HG03565 (cell line): ENCODE results near the gene ASB3.
"Not testable (repeated sequence)": the region's sequence is repeated elsewhere in the genome, so short reads cannot be mapped to it uniquely, and the experiment has no call there.

Source experiments
- ATAC-seq: cut with Tn5 transposase; IDR thresholded peaks from one replicate; pipeline ENCODE4 v1.9.1; 2021; ENCODE audit warnings: mild to moderate bottlenecking, moderate library complexity; ENCODE audit not compliant: unreplicated experiment

ASB3 gene

DNA sequence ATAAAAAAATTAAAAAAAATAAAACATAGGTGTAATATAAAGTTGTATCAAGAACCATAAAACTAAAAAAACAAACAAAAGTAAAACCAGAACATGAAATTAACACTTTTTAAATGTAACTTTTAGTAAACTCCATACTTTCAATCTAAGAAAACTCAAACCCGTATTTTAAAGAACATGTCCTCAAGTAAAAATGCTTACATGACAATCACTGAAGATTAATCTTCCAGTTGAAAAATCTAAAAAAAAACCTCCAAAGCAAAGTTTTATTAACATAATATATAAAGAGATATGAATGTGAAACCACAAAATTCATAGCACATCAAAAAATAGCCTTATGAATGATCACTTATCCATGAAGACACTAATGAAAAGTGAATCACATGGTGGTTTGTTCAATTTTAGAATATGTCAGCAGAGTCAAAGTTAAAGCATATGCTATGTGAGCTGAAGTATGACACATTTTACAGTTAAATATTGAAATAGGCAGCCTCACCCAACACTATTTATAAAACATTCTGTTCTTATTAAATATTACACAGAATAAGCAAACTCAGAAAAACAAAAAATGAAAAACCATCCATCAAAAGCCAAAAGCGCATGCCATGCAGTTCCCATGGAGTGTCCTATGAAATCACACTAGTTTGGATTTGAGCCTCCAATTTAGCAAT is 42.2 kb downstream of the ASB3 start:
- ATAC-seq: no peak

DNA sequence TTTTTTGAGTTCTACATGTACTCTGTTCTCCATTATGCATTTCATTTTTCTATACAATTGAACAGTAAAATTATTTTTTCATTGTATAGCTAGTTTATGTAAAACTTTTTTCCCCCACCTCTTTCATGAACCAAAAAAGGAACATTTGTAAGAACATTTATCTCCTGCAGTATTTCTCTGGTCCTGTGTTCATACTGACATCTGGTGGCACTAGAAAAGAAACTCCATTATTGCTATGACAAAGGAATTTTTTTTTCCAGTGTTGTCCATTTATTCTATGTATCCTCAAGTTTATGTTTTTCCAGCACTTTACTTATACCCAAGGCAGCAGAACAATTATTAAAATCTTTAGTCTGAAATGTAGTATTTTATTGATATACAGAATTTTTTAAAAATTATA is 46.6 kb downstream of the ASB3 start:
- ATAC-seq: no peak

DNA sequence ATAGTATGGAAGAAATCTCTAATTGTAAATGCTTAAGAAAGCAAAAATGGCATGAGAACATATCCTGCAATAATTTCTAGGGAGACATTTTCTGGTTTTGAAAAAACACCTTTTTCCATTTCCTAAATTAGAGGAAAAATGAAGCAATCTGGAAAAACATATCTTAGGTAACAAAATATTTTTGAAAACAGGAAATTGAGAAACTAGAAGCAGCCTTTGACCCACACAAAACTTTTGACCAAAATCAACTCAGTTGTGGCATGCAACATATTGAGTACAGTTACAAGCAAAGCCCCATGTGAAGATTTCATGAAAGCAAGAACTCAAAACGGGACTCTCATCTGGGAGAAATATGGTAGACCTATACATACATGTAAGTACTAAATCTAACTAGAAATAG is 47.7 kb downstream of the ASB3 start:
- no peak for ATAC-seq

DNA sequence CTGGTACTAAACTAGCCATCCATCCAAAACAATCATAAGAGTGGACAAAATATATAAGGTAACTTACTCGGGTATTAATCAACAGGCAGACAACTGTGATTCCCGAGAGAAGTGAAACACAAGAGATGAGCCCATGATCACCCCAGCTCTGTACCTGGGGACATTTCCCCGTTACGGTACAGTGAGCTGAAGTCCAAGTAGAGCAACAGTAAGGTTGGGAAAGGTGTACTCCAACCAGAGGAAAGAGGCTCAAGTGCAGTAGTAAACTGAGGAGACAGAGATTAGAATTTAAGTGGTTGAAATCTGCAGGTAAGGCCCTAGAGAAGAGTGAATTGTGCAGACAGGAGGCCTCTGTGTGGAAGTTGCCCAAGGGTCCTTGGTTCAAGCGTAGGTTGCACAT is 49.7 kb downstream of the ASB3 start:
- ATAC-seq: no peak

DNA sequence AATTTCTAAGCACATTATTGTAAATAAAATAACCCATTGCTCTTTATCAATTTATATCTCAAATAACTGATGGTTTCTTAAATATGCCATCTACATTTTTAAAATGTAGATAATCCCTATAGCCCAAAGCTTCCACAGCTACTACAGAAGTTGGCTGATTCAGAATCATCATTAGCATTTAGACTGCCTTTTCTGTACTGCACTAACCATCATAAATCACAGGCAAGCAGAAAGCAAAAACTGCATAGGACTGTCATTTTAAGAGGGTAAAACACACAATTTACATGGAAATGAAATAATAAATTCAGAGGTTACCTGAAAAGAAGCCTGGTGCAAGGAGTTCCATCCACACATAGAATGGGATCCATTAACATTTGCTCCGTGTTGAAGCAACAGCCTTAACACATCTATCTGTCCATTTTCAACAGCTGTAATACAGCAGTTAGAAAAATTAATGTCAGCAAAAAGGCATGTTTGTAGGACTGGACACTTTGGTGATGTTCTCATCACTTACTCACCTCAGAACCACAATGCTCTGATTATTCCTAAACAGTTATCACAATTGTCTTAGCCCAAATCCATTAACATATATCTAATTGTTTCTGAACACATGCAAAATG is 57.5 kb downstream of the ASB3 start:
- no peak for ATAC-seq

DNA sequence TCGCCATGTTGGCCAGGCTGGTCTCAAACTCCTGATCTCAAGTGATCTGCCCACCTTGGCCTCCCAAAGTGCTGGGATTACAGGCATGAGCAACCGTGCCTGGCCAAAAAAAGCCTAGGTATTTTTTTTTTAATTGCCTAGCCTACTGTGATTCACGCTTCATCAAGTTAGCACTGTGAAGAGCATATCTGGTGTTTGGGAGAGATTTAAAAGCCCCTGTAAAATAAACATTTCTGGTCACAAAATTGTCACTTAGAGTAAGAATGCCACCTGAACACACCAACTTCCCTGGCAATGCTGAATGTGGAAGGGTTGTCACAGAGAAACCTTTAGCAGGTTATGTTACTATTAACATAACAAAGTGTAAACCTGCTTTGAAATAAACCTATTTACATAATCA is 58.8 kb downstream of the ASB3 start:
- no peak for ATAC-seq

DNA sequence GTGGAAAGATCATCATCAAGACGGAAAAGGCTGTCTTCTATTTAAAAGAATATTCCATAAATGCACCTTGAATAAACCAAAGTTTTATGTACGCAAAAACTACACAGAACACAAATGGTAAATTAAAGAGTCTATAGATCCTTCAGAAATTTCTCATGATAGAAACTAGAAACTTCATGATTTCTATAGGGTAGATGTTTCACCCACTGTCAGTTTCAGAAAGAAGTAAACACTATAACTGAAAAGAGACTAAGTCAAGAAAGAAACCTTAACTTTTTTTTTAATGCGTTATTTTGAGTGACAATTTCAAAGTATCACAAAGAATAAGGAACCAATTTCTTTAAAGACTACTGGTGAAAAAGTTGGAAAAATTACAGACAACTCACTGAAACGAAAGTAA is 61.1 kb downstream of the ASB3 start:
- no peak for ATAC-seq

DNA sequence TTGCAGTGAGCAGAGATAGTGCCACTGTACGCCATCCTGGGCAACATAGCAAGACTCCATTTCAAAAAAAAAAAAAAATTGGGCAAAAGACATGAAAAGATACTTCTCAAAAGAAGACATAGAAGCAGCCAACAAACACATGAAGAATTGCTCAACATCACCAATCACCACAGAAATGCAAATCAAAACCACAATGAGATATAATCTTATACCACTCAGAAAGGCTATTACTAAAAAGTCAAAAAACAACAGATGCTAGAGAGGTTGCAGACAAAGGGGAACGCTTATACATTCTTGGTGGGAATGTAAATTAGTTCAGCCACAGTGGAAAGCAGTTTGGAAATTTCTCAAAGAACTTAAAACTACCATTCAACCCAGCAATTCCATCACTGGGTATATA is 62.2 kb downstream of the ASB3 start:
- ATAC-seq: no peak

DNA sequence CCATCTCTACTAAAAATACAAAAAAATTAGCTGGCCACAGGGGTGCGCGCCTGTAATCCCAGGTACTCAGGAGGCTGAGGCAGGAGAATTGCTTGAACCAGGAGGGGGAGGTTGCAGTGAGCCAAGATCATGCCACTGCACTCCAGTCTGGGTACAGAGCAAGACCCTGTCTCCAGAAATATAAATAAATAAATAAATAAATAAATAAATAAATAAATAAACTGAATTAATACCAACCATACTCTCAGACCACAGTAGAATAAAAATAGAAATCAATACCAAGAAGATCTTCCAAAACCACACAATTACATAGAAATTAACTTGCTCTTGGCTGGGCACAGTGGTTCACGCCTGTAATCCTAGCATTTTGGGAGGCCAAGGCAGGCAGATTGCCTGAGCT is 65.8 kb downstream of the ASB3 start:
- not testable (repeated sequence) for ATAC-seq

DNA sequence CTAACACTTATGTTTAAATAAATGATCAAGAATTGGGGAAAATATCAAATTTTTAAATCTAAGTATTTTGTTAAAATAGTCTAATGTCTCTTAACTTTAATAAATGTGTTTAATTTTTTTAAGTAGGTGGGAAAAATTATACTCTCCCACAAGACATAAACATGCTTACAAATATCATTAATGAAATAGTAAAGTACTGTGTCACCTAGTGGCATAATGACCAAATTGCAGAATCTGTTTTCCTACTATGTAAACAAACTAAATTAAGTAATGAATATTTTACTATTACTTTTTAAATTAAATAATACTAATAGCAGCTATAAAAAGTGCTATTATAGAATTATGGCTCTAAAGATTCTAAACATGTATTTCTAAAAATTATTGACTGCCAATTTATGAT is 71.2 kb downstream of the ASB3 start:
- ATAC-seq: no peak

DNA sequence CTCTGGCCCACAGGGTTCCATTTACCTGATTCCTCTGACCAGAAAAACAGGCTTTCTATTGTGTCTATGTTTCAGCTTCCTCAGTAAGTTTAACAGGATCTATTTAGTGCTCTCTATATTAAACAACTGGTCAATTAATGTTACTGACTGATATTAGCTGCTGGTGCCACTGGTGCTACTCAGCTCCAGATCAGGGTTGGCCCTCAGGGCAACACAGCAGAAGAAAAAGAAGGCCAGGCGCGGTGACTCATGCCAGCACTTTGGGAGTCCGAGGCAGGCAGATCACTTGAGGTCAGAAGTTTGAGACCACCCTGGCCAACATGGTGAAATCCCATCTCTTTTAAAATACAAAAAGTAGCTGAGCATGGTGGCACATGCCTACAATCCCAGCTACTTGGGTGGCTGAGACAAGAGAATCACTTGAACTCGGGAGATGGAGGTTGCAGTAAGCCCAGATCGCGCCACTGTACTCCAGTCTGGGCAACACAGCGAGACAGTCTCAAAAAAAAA is 75.4 kb downstream of the ASB3 start:
- ATAC-seq: no peak

DNA sequence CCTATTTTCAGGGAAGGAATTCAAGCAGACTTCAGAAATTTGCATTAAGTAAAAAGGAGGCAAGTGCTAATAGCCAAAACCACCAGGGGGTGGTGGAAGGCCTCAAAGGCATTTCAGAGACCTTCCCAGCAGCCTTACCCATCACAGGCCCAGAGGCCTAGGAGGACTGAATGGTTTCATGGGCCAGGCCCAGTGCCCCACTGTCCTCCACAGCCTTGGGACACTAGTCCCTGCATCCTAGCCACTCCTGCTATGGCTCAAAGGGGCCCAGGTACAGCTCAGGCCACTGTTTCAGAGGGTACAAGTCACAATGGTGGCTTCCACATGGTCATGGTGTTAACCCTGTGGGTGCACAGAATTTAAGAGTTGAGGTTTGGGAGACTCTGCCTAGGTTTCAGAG is 77.8 kb downstream of the ASB3 start:
- ATAC-seq: no peak

DNA sequence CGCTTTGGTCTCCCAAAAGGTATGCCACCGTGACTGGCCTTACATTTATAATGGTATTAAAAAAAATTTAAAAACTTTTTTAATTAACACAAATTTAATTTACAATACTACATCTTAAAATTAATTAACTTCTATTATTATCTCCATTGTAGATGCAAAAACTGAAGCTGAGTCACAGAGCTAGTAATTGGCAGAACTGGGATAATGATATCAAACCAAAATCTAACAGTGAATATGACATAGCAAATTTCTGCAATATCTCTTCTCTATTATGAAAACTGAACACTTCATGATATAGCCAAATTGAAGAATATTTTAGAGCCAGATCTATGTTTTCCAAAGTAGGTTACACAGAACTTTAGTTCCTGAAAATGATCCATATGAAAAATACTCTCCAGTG is 85.5 kb downstream of the ASB3 start:
- ATAC-seq: no peak

DNA sequence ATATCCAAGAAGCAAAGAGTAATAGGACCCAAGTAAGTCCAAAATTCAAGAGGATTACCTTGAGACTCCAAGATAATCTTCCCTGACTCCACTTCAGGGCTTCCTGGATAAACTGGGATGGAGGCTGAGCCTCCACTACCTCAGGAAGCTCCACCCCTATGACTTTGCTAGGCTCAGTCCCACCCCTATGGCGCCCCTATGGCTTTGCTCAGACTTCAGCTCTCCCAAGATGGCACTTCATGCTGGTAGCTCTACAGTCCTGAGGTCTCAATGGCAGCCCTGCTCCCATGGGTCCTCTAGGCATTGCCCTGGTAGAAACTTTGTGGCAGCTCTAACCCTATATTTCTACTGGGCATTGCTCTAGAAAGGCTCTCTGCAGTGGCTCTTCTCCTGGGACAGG is 89.1 kb downstream of the ASB3 start:
- ATAC-seq: no peak

DNA sequence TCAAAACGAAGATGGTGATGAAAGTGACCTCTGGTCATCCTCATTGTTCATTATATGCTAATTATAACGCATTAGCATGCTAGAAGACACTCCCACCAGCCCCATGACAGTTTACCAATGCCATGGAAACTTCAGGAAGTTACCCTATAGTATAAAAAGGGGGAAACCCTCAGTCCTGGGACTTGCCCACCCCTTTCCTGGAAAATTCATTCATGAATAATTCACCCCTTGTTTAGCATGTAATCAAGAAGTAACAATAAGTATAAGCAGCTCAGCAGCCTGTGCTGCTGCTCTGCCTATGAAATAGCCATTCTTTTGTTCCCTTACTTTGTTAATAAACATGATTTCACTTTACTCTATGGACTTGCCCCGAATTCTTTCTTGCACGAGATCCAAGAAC is 89.7 kb downstream of the ASB3 start:
- no peak for ATAC-seq

DNA sequence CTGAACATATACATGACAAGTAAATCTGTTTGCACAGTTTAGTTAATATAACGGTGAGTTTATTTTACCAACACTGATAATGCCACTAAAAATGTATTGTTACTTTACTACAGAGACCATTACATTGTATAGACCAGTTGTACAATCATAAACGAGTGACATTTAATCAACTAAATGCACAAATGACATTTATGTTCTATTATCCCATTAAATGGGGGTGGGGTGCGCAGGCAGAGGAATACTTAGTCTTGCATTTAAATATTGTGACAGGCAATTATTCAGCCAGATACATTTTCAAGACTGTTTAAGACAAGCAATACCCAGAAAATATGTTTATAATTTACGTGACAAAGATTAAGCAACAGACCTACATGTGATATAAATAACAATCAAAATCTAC is 91.2 kb downstream of the ASB3 start:
- no peak for ATAC-seq

DNA sequence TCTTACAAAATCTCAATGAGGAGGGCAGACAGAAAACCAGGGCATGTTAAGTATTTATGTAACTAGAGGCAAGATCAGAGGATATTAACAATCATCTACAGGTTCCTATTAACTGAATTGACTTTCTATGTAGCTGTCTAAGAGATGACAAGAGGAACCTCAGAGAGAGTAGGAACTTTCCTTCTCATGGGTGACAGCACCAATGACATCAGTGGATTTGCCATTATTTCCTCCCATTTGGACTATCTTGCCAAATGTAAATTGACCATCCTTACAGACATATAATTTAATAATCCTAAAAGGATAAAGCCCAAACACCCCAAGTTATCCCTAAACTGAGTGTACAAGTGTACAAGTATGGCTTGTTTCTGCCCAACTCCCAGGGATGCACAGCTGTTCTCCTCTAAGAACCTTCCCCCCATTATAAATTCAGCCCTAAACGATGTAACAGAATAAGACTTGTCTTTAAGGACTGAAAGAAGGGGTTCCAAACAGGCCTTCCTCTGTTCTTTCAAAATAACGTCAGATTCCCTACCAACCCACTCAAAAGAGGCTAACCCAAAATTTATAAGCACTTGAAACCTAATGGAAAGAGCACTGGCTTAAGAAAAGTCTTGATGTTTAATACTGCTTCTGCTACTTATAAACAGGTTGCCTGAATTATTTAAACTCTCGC is 92.5 kb downstream of the ASB3 start:
- no peak for ATAC-seq

DNA sequence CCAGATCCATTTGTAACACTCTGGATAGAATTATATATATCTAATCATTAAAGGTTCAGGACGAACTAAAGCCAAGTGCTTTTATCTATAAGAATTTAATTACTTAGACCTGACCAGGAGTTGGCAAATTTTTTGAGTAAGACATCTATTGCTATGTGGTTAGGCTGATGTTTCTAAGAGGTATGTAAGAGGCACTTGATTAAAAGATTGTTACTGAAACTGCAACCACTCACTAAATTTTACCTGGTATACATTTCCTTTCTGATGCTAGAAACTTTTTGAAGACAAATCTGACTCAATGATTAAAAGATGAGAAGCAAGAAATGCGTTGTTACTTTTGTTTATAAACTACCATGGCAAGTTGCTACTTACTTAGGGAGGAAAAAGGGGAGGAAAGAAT is 95.9 kb downstream of the ASB3 start:
- no peak for ATAC-seq

DNA sequence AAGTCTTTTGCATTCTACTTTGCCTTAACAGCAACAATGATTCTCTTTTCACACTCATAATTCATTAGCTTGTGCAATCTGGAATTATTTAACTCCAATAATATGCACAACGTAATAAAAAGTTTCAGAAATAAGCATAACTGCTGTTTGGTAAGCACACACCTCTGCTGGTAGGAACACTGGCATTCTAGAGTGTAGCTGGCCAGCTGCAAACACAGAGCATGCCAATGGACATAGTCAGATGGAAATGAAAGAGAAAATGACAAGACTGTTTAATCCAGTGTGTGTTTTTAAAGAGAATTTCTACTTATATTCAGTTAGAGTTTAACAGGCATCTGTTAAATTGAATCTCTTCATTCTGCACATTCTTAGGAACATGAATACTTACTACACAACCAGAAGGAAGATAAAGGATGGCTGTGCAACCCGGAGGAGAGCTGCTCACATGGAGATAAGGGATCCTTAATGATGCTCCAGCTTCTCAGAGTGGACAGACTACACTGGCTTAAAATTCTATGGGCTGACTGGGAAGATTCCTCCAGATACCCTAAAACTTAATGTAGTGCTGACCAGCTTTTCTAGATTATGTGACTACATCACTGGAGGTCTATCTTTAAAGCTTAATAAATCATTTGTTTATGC is 113.8 kb downstream of the ASB3 start:
- ATAC-seq: no peak

DNA sequence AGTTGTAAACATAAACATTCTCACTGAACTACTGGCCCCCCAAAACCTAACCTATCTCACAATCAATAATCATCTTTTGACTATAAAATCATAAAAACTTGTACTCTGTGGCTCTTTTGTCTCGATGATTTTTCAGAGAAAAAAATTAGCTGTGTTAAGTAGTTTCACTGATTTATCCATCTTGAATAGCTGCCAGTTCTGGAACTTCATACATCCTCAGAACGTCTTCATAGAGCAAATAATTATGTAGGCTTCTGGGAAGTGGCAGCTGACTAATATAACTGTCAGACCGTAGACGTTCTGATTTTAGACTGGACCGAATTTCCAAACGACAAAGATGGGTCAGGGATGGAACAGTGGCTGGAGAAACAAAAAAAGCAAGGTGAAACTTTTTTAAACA is 116.4 kb downstream of the ASB3 start:
- ATAC-seq: no peak

DNA sequence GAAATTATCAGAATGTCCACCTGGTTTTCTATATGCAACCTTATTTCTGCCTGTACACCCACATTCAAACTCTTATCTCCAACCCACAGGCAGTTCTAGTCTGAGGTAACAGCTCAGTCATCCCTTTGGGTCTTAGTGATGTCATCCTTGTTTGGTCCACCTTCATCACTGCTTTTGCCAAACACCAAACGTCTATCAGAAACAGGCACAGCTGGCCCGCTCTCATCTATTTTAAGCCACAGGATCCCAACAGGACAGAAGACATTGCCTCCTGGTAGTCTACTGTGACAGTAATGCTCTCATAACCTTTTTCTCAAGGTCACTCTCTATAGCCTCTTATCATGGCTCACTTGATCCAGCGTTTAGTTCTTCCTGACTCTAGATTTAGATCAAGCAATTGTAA is 118.1 kb downstream of the ASB3 start:
- no peak for ATAC-seq

DNA sequence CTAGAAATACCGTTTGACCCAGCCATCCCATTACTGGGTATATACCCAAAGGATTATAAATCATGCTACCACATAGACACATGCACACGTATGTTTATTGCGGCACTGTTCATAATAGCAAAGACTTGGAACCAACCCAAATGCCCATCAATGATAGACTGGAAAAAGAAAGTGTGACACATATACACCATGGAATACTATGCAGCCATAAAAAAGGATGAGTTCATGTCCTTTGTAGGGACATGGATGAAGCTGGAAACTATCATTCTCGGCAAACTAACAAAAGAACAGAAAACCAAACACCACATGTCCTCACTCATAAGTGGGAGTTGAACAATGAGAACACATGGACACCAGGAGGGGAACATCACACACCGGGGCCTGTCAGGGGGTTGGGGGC is 119.6 kb downstream of the ASB3 start:
- not testable (repeated sequence) for ATAC-seq
